ENCODE measurements around the gene TUBD1.
A peak's percentile ranks its signal among the peaks of the same experiment; 100 is the strongest.
"Not testable (repeated sequence)": the region's sequence is repeated elsewhere in the genome, so short reads cannot be mapped to it uniquely, and the experiment has no call there.

TUBD1 gene

DNA sequence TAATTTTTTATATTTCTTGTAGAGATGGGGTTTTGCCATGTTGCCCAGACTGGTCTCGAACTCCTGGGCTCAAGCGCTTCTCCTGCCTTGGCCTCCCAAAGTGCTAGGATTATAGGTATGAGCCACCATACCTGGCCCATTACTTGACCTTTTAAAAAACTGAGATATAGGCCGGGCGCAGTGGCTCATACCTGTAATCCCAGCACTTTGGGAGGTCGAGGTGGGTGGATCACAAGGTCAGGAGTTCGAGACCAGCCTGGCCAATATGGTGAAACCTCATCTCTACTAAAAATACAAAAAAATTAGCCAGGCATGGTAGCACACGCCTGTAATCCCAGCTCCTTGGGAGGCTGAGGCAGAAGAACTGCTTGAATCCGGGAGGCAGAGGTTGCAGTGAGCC lies 19.3 kb downstream of the TUBD1 start:
- DNase-seq, result not testable (repeated sequence)

GRCh38 chr17:59872351-59872750 lies 20.4 kb downstream of the TUBD1 start:
- DNase-seq, result no peak

GRCh38 chr17:59870482-59870881 lies 22.3 kb downstream of the TUBD1 start:
- DNase-seq, result no peak

DNA sequence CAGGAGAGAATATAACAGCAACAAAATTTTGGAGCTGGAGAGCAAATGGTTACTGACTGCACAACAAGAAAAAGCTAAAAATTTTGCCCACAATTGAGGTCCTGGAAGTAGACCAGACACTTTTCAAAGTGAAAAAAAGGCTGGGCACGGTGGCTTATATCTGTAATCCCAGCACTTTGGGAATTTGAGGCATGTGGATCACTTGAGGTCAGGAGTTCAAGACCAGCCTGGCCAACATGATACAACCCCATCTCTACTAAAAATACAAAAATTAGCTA lies 22.9 kb downstream of the TUBD1 start:
- no peak for DNase-seq

DNA sequence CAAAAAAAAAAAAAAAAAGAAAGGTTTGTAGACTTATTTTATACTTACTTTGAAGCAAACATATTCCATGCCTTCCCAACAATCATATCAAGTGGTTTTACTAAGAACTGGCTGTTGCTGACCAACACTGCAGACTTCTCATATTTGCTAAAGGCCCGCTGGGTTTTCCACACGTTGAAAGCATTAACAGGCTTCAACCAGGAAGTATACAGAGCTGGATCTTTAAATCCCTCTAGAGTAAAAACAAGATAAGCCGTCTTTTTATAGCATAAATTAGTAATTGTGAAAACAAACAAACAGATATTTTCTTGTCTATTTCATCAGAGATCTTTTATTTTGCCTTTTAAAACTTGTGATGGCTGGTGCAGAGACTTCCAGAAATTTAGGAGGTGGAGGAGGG lies 29.1 kb downstream of the TUBD1 start:
- no peak for DNase-seq

GRCh38 chr17:59859444-59860025 lies 33.2 kb downstream of the TUBD1 start:
- DNase-seq, result peak; percentile 62

DNA sequence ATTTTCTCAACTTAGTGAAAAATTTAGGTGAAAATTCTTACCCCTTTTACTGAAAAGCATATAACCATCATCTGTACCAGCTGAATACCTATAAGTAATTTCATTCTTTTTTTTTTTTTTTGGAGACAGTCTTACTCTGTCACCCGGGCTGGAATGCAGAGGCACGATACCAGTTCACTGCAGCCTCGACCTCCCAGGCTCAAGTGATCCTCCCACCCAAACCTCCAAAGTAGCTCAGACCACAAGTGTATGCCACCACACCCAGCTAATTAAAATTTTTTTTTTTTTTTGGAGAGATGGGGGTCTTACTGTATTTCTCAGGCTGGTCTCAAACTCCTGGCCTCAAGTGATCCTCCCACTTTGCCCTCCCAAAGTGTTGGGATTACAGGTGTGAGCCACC lies 33.8 kb downstream of the TUBD1 start:
- no peak for DNase-seq

DNA sequence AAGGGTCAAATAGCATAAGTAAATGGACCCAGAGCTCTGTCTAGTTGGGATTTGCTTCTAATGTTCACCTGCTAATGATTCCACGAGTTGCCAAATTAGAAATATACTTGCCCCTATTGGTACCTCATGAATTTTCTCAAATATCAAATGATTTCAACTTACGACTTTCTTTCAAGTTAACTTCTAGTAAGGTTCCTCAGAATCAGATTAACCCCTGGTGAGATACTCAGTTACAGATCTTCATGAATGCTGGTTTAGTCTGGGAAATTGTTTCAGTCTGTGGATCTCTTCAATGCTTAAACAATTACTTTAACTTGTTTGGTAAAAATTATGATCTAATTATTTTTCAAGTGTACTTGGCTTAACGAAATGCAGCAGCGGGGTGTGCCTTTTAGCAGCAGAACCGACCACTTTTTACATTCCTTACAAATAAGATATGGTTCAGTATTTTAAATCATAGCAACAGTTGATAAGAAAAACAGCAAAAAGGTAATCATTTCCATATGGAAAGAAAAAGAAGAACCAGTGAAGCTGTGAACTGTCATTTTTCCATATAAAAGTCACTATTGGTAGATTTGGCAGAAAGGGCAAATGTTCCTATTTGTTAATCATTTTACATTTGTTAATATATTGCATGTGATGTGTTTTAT lies 34.5 kb downstream of the TUBD1 start:
- no peak for DNase-seq

- no peak for DNase-seq
Observed at GRCh38 chr17:59856859-59857794, 35.6 kb downstream of the TUBD1 start.

GRCh38 chr17:59853919-59854729 lies 38.6 kb downstream of the TUBD1 start:
- not testable (repeated sequence) for DNase-seq

GRCh38 chr17:59853168-59853918 lies 39.4 kb downstream of the TUBD1 start:
- peak; percentile 74 for DNase-seq

GRCh38 chr17:59852847-59853167 lies 39.9 kb downstream of the TUBD1 start:
- DNase-seq, result not testable (repeated sequence)

GRCh38 chr17:59851439-59852375 lies 41.0 kb downstream of the TUBD1 start:
- no peak for DNase-seq

- DNase-seq, result not testable (repeated sequence)
Observed at GRCh38 chr17:59850311-59850710, 42.4 kb downstream of the TUBD1 start.

DNA sequence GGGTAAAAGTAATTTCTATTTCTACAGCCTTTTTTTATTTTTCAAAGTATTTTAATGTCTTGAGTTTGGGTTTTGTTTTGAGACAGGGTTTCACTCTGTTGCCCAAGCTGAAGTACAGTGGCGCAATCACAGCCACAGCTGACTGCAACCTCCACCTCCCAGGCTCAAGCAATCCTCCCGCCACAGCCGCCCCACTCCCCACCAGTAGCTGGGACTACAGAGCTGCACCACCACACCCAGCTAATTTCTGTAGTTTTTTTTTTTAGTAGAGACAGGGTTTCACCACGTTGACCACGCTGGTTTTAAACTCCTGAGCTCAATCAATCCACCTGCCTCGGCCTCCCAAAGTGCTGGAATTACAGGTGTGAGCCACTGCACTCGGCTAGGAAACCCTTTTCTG lies 44.0 kb downstream of the TUBD1 start:
- no peak for DNase-seq

DNA sequence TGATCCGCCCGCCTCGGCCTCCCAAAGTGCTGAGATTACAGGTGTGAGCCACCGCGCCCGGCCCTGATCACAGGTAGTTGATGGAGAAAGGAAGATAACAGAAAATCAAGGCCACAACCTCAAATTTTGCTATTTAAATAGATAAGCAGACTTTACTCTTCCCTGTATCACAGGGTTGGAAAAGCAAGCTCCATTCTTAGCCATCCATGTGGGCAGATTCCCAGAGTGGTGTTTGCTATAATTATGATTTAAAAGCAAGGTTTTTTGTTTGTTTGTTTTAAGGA lies 44.4 kb downstream of the TUBD1 start:
- no peak for DNase-seq

DNA sequence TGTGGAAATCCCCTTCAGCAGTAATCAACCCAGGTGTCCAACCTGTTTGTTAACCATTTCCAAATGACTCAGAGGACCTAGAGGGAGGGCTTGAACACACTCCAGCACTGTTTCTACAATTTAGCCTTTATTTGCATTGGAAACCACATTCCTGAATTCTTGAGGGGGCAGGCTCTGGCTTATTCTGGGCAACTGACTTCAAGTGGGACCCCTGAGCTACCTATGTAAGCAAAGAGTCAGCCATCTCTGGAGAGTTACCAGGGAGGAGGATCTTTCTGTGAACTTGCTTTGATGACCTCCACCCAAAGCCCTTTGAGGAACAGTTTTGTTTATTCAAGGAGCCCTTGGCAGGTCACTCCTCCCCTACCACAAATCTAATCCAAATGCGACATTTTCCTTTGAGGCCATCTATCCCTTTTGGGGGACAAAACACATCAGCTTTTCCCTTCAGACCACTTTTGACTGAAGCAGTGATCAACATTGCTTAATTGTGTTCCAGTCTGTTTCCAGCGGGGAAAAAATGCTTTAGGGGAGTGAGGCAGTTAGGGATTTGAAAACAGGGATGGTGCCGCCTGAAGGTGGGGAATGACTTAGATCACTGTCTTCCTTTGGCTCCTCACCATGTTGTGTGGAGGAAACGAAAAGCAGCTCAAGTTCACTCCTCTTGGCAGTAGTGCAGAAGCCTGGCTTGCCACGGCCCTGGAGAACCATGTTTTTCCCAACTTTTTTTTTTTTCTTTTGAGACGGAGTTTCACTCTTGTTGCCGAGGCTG lies 46.2 kb downstream of the TUBD1 start:
- peak; percentile 68 for DNase-seq

GRCh38 chr17:59845595-59846393 lies 46.9 kb downstream of the TUBD1 start:
- peak; percentile 34 for DNase-seq

DNA sequence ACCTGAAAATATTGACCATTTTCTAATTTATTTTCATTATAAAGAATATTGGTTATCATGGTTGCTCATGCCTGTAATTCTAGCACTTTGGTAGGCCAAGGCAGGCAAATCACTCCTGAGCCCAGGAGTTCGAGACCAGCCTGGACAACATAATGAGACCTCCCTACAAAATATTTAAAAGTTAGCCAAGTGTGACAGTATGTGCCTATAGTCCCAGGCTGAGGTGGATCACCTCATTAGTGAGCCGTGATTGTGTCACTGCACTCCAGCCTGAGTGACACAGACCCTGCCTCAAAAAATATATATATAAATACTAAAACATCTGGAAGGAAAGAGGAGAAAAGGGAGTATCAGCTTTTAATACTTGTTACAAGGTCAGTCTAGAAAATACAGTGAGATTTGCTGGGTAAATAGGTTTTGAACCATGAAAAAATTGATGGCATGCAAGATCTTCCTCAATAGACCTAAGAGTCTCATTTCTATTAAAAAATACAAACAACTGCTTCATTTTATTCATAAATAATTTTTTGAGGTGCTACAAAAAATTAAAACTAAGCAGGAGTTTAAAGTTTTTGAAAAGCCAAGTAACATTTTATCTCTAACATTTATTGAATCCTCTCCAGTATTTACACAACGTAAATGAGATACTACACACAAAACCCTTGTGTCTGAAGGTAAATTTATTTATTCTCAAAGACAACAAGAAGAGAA lies 47.7 kb downstream of the TUBD1 start:
- no peak for DNase-seq
